H1 (cell line): ENCODE measurements around the gene CUBN.

Experiments used
- BACH1 ChIP-seq: IDR thresholded peaks from 2 replicates; pipeline ENCODE4 v1.6.1; 2012; ENCODE audit warnings: low read length, improper control_type of control experiment
- BCL11A ChIP-seq, 2 experiments: IDR thresholded peaks; one replicate each; pipeline ENCODE4 v1.6.1; 2011; ENCODE audit warnings: low read depth in 2 of 2, low read length in 2 of 2, mild to moderate bottlenecking in 2 of 2
- CEBPB ChIP-seq: IDR thresholded peaks from 2 replicates; pipeline ENCODE4 v1.6.1; 2012; ENCODE audit warnings: low read depth, low read length
- CREB1 ChIP-seq: IDR thresholded peaks from 2 replicates; pipeline ENCODE4 v1.6.1; 2012; ENCODE audit warnings: inconsistent platforms
- EP300 ChIP-seq, 2 experiments: IDR thresholded peaks; 1 replicate in 1 of 2; 2 replicates in 1 of 2; pipeline ENCODE4 v1.6.1; 2011 to 2012; ENCODE audit warnings: low read depth in 2 of 2, low read length in 2 of 2, mild to moderate bottlenecking in 2 of 2, borderline replicate concordance in 1 of 2, inconsistent platforms in 1 of 2, moderate library complexity in 1 of 2
- GABPA ChIP-seq: IDR thresholded peaks from 2 replicates; pipeline ENCODE4 v1.6.1; 2011; ENCODE audit warnings: mild to moderate bottlenecking, low read length, moderate library complexity, borderline replicate concordance; ENCODE audit not compliant: insufficient read depth
- PHF8 ChIP-seq: fragments of 200-600 bp; sonication (generic); conservative IDR thresholded peaks from 2 replicates; pipeline ENCODE4 v1.7.1; 2012; ENCODE audit warnings: low read depth, mild to moderate bottlenecking, inconsistent platforms, low read length, moderate library complexity
- POLR2A ChIP-seq, 2 experiments: IDR thresholded peaks; 1 replicate in 1 of 2; 2 replicates in 1 of 2; pipeline ENCODE4 v1.6.1; 2011; ENCODE audit warnings: low read depth in 2 of 2, low read length in 2 of 2, mild to moderate bottlenecking in 2 of 2; ENCODE audit errors: control extremely low read depth in 1 of 2
- POLR2AphosphoS5 ChIP-seq: IDR thresholded peaks from 2 replicates; pipeline ENCODE4 v1.6.1; 2011; ENCODE audit warnings: low read depth, low read length
- SP1 ChIP-seq: IDR thresholded peaks from 2 replicates; pipeline ENCODE4 v1.6.1; 2011; ENCODE audit warnings: low read depth, low read length
- SP2 ChIP-seq: IDR thresholded peaks from 2 replicates; pipeline ENCODE4 v1.6.1; 2012; ENCODE audit warnings: mild to moderate bottlenecking, low read length, inconsistent platforms
- YY1 ChIP-seq: IDR thresholded peaks from 2 replicates; pipeline ENCODE4 v1.6.1; 2011; ENCODE audit warnings: low read depth, mild to moderate bottlenecking, low read length
- TF ChIP-seq, protein P1 (sequence below), 3 experiments: IDR thresholded peaks; 1 replicate in 2 of 3; 2 replicates in 1 of 3; pipeline versions ENCODE4 v1.5.1 to v1.6.1; 2011; ENCODE audit warnings: low read length in 3 of 3, mild to moderate bottlenecking in 3 of 3, inconsistent platforms in 2 of 3, low read depth in 1 of 3, moderate library complexity in 1 of 3; ENCODE audit not compliant: insufficient read depth in 1 of 3; ENCODE audit errors: control extremely low read depth in 1 of 3
- TF ChIP-seq, protein P2 (sequence below): IDR thresholded peaks from 2 replicates; pipeline ENCODE4 v1.6.1; 2011; ENCODE audit warnings: low read length, improper control_type of control experiment

DNA sequence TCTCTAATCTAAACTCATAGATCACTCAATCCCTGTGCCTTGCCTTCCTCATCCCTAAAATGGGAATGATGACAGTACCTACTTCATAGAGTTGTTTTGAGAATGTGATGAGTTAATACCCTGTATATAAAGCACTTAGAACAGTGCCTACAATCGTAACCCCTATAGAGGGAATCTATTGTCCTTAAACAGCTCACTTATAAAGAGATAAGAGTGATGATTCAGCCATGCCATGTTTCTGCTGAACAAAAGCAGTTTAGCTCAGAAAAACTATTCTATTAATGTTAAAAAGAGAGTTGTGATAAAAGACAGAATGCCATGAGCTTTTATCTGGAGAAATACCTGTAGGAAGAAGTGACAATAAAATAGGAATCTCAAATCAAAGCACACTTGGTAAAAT lies 63.6 kb downstream of the CUBN start:
- TF ChIP-seq, protein P1, sequence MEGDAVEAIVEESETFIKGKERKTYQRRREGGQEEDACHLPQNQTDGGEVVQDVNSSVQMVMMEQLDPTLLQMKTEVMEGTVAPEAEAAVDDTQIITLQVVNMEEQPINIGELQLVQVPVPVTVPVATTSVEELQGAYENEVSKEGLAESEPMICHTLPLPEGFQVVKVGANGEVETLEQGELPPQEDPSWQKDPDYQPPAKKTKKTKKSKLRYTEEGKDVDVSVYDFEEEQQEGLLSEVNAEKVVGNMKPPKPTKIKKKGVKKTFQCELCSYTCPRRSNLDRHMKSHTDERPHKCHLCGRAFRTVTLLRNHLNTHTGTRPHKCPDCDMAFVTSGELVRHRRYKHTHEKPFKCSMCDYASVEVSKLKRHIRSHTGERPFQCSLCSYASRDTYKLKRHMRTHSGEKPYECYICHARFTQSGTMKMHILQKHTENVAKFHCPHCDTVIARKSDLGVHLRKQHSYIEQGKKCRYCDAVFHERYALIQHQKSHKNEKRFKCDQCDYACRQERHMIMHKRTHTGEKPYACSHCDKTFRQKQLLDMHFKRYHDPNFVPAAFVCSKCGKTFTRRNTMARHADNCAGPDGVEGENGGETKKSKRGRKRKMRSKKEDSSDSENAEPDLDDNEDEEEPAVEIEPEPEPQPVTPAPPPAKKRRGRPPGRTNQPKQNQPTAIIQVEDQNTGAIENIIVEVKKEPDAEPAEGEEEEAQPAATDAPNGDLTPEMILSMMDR (IDR thresholded peaks at IDR 0.05; ENCODE audit: control extremely low read depth in 1 of 3, insufficient read depth in 1 of 3, low read depth in 1 of 3, low read length in 3 of 3), result no peak
- TF ChIP-seq, protein P2, sequence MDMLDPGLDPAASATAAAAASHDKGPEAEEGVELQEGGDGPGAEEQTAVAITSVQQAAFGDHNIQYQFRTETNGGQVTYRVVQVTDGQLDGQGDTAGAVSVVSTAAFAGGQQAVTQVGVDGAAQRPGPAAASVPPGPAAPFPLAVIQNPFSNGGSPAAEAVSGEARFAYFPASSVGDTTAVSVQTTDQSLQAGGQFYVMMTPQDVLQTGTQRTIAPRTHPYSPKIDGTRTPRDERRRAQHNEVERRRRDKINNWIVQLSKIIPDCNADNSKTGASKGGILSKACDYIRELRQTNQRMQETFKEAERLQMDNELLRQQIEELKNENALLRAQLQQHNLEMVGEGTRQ, result no peak
- TF ChIP-seq POLR2A (IDR thresholded peaks at IDR 0.05; ENCODE audit: control extremely low read depth in 1 of 2, low read depth in 2 of 2, low read length in 2 of 2) (no peak), CEBPB (no peak), EP300 (IDR thresholded peaks at IDR 0.05; ENCODE audit: borderline replicate concordance in 1 of 2, low read depth in 2 of 2, low read length in 2 of 2) (no peak), GABPA (no peak), POLR2AphosphoS5 (no peak), PHF8 (no peak), YY1 (no peak), SP1 (no peak), BCL11A (IDR thresholded peaks at IDR 0.05; ENCODE audit: low read depth in 2 of 2, low read length in 2 of 2) (no peak), CREB1 (no peak), SP2 (no peak), BACH1 (no peak)
